ENCODE measurements around the gene PROCR.

DNA sequence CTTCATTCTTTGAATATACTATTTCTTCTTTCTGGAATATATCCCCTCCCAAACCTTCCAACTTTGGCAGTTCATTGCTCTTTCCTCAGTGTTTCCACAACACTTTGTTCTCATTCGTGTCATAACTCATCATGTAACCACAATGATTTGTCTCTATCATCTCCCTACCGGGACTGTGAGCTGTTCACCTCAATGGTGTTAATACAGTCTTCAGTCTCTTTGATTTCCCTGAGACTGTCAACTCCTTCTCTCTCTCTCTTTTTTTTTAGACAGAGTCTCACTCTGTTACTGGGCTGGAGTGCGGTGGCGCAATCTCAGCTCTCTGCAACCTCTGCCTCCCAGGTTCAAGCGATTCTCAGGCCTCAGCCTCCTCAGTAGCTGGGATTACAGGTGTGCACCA, 52.1 kb downstream of the PROCR start:
- TF ChIP-seq CTCF (IDR thresholded peaks at IDR 0.05 in 4 of 5, conservative IDR thresholded peaks at IDR 0.05 in 1 of 5) (no peak), POLR2A (IDR thresholded peaks at IDR 0.05) (no peak)

Measured in gastrocnemius medialis (tissue), 4 donors.